ENCODE data around the gene FAM120AOS. TPM values are rescaled to one million over a fixed set of nuclear protein-coding genes. Genes with fewer than 3 reads are reported as not detected.
A peak's percentile ranks its signal among the peaks of the same experiment; 100 is the strongest.

The FAM120AOS gene
- total RNA-seq (2021) = 27.8 and 34.6 TPM in 2 replicates
- Bru-seq, nascent RNA = percentile 75 among the genes with signal in this experiment
- percentile 72 among the genes with signal in this experiment for BruChase-seq, experiment 1, labeled RNA remaining after a 2-hour chase
- BruChase-seq, experiment 2, labeled RNA remaining after a 6-hour chase = percentile 87 among the genes with signal in this experiment
- long read RNA-seq, full-length matches to known transcripts = 57 of 67 reads
- long read RNA-seq, partial matches to known transcripts = 2 of 67 reads
- long read RNA-seq, other reads (novel, unspliced or antisense) = 8 of 67 reads

DNA sequence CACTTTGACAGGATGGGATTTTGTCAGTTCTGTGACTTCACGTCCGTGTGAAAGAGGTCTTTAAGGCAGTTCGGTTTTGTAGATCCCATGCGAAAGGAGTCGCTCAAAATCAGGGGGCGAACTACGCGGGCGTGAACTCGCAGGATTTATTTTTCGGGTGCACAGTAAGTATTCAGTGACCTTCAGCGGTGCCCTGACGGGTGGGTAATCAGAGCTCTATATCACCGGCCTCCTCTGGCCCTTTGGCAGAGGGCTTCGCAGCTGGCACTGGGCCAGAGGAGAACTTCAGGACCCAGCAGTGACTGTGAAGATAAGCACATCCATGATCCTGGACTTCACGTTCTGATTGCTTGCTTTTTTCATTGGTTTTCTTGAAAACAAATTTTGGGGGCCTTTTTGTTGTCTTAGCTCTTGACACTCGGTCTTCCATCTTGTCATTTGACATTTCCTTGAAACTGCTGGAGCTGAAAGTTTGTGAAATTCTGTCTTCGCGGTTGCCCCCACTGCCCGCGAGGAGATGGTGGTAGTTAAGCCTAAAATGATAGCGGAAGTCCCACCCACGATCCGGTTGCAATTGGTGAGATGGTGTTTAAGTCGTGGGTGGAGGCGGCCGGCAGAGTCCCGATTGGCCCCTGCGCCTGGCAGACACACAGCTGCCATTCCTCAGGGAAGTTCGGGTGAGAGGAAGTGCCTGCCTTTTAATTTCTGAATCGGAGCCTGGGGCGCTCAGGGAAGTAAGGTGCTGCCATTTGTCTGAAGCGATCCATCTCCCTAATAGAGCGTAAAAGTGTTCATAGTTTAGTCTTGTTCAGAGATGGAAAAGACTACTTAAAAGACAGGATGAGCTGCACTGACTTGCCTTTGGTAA is at the start of gene FAM120AOS:
FAM120AOS (minus strand) TSS at position 535 of the 868 bp plus-strand sequence. CDS start 872 bp downstream, outside the sequence.
- H3K9me2 ChIP-seq (ENCODE audit: insufficient read depth) = no peaks in the 10 kb centered on the region

GRCh38 chr9:93501406-93501805 is 48.0 kb upstream of the FAM120AOS start:
- no peak overlapping the region for H3K27ac ChIP-seq
- peaks cover 28% of the 10 kb centered on the region for H3K79me2 ChIP-seq (ENCODE audit: low read depth)
- H3K36me3 ChIP-seq (ENCODE audit: low read depth) = peaks cover 33% of the 10 kb centered on the region
- no peaks in the 10 kb centered on the region for H3K9me3 ChIP-seq (ENCODE audit: insufficient read depth, low read depth)
- no peak overlapping the region for H3K4me3 ChIP-seq
- H3K27me3 ChIP-seq (ENCODE audit: insufficient read depth, low read depth) = no peaks in the 10 kb centered on the region
- no peak overlapping the region for H2AFZ ChIP-seq
- H3F3A ChIP-seq (ENCODE audit: insufficient read depth, low read depth) = 0 out of 2 replicates have a peak, but pooled peaks cover 9% of the 10 kb centered on the region
- intact Hi-C loops (cut with micrococcal nuclease; ENCODE audit: unreplicated experiment) = no loop called here
- H3K4me1 ChIP-seq (replicated peaks; ENCODE audit: insufficient read depth) = peaks cover 14% of the 10 kb centered on the region; the same call in 1 of the 2 replicates
- no TSS peak for BruUV-seq (replicated peaks)
- H3K9me2 ChIP-seq (ENCODE audit: insufficient read depth) = no peaks in the 10 kb centered on the region
- peaks cover 9% of the 10 kb centered on the region; the same call in 1 of the 2 replicates for H4K20me1 ChIP-seq (ENCODE audit: insufficient read depth)
- DNase-seq = no peak
- TF ChIP-seq EZH2 (IDR thresholded peaks at IDR 0.05; ENCODE audit: low read depth) = no peak
- TF ChIP-seq, protein P1, sequence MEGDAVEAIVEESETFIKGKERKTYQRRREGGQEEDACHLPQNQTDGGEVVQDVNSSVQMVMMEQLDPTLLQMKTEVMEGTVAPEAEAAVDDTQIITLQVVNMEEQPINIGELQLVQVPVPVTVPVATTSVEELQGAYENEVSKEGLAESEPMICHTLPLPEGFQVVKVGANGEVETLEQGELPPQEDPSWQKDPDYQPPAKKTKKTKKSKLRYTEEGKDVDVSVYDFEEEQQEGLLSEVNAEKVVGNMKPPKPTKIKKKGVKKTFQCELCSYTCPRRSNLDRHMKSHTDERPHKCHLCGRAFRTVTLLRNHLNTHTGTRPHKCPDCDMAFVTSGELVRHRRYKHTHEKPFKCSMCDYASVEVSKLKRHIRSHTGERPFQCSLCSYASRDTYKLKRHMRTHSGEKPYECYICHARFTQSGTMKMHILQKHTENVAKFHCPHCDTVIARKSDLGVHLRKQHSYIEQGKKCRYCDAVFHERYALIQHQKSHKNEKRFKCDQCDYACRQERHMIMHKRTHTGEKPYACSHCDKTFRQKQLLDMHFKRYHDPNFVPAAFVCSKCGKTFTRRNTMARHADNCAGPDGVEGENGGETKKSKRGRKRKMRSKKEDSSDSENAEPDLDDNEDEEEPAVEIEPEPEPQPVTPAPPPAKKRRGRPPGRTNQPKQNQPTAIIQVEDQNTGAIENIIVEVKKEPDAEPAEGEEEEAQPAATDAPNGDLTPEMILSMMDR (conservative IDR thresholded peaks at IDR 0.05) = no peak
- POLR2A ChIA-PET (ENCODE audit: unreplicated experiment) = no interaction called here
- CTCF ChIA-PET = no interaction called here
- 0 out of 2 replicates have a peak overlapping the region, but pooled peaks have one; percentile 12 for H3K4me2 ChIP-seq

More for the DNA sequence above, at the start of gene FAM120AOS:
- Histone ChIP-seq H3K4me3 (peak within 1 kb of the TSS; percentile 74), H4K20me1 (ENCODE audit: insufficient read depth) (peaks cover 6% of the 10 kb centered on the region), H3K79me2 (ENCODE audit: low read depth) (peaks cover 89% of the 10 kb centered on the region), H3K4me2 (peak within 1 kb of the TSS; percentile 99), H3K27ac (peak within 1 kb of the TSS; percentile 42), H3F3A (ENCODE audit: insufficient read depth, low read depth) (peaks cover 36% of the 10 kb centered on the region), H3K36me3 (ENCODE audit: low read depth) (peaks cover 7% of the 10 kb centered on the region), H3K9me3 (ENCODE audit: insufficient read depth, low read depth) (no peaks in the 10 kb centered on the region), H3K27me3 (ENCODE audit: insufficient read depth, low read depth) (no peaks in the 10 kb centered on the region), H3K4me1 (replicated peaks; ENCODE audit: insufficient read depth) (peaks cover 31% of the 10 kb centered on the region), H2AFZ (peak within 1 kb of the TSS; percentile 68)
- POLR2A ChIA-PET (ENCODE audit: unreplicated experiment) = interaction anchor here (0.5 to 0.6 kb wide), 5 partner anchors 16 to 478 kb away, joined by 4 to 11 read pairs (median 5); no protein-coding TSS in a partner anchor
- intact Hi-C loops (cut with micrococcal nuclease; ENCODE audit: unreplicated experiment) = loop anchor here (5.0 to 10.0 kb wide), 4 partner anchors 114 to 498 kb away; no protein-coding TSS in a partner anchor
- DNase-seq = peak; percentile 93 to 94
- TF ChIP-seq, protein P1 (conservative IDR thresholded peaks at IDR 0.05) = no peak
- no peak for TF ChIP-seq EZH2 (IDR thresholded peaks at IDR 0.05; ENCODE audit: low read depth)
- TSS peak; percentile 44 for BruUV-seq (replicated peaks)
- CTCF ChIA-PET = interaction anchor here (0.6 to 1.9 kb wide), 3 partner anchors 113 to 289 kb away, joined by 3 to 7 read pairs (median 5); no protein-coding TSS in a partner anchor
